Stimulated activated CD4-positive, alpha-beta T cell treated with anti-CD3 and anti-CD28 coated beads, Interleukin-15, amount 100 ng/mL, for 24 hours (primary cell): ENCODE measurements around the gene LRP1.

Experiments
- DNase-seq: peaks from one replicate; pipeline ENCODE4 v3.0.0-alpha.2; 2020

LRP1 gene

GRCh38 chr12:57227315-57228115, 99.2 kb downstream of the LRP1 start:
- DNase-seq: no peak

- DNase-seq: no peak
Measured at GRCh38 chr12:57229046-57229633, 100.9 kb downstream of the LRP1 start.

GRCh38 chr12:57229634-57230380, 101.5 kb downstream of the LRP1 start, which contains the start of gene SHMT2:
Gene SHMT2, plus strand, starts transcription at chr12:57229711. Its CDS starts 68 bp downstream, at chr12:57229779.
- DNase-seq: peak; percentile 97

GRCh38 chr12:57230381-57231155, 102.3 kb downstream of the LRP1 start:
- no peak for DNase-seq

- DNase-seq: no peak
Measured at GRCh38 chr12:57231276-57232021, 103.2 kb downstream of the LRP1 start.

- no peak for DNase-seq
Measured at GRCh38 chr12:57232156-57232756, 104.0 kb downstream of the LRP1 start.

- no peak for DNase-seq
Measured at GRCh38 chr12:57233357-57234232, 105.3 kb downstream of the LRP1 start.

GRCh38 chr12:57234233-57234570, 105.9 kb downstream of the LRP1 start:
- no peak for DNase-seq

GRCh38 chr12:57234571-57235016, 106.3 kb downstream of the LRP1 start:
- DNase-seq: no peak

- no peak for DNase-seq
Measured at GRCh38 chr12:57235017-57235727, 106.9 kb downstream of the LRP1 start.

- DNase-seq: no peak
Measured at GRCh38 chr12:57235728-57236131, 107.4 kb downstream of the LRP1 start.

GRCh38 chr12:57236201-57236924, 108.1 kb downstream of the LRP1 start:
- DNase-seq: peak; percentile 56

- DNase-seq: peak; percentile 42
Measured at GRCh38 chr12:57236925-57237595, 108.8 kb downstream of the LRP1 start.

GRCh38 chr12:57237596-57237931, 109.3 kb downstream of the LRP1 start:
- no peak for DNase-seq

GRCh38 chr12:57237932-57238853, 109.9 kb downstream of the LRP1 start:
- DNase-seq: peak; percentile 61

- peak; percentile 93 for DNase-seq
Measured at GRCh38 chr12:57238854-57239554, 110.7 kb downstream of the LRP1 start.

GRCh38 chr12:57239587-57240065, 111.3 kb downstream of the LRP1 start:
- no peak for DNase-seq
